GM18873 (cell line): ENCODE data around the gene CAMK2D.
"Not testable (repeated sequence)": the region's sequence is repeated elsewhere in the genome, so short reads cannot be mapped to it uniquely, and the experiment has no call there.

Experiments used
- ATAC-seq: cut with Tn5 transposase; IDR thresholded peaks from one replicate; pipeline ENCODE4 v1.9.1; 2021; ENCODE audit warnings: mild to moderate bottlenecking, moderate library complexity, moderate number of reproducible peaks; ENCODE audit not compliant: unreplicated experiment, low FRiP score

The CAMK2D gene

GRCh38 chr4:113687067-113687718, 74.3 kb downstream of the CAMK2D start:
- no peak for ATAC-seq

DNA sequence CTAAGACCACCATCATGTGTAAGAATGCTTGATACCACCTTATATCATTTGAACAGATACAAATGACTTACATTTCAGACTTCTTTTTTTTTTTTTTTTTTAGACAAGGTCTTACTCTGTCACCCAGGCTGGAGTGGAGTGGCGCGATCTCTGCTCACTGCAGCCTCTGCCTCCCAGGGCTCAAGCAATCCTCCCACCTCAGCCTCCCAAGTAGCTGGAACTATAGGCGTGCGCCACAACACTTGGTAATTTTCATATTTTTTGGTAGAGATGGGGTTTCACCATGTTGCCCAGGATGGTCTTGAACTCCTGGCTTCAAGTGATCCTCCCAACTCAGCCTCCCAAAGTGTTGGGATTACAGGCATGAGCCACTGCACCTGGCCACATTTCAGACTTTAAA, 76.4 kb downstream of the CAMK2D start:
- not testable (repeated sequence) for ATAC-seq

DNA sequence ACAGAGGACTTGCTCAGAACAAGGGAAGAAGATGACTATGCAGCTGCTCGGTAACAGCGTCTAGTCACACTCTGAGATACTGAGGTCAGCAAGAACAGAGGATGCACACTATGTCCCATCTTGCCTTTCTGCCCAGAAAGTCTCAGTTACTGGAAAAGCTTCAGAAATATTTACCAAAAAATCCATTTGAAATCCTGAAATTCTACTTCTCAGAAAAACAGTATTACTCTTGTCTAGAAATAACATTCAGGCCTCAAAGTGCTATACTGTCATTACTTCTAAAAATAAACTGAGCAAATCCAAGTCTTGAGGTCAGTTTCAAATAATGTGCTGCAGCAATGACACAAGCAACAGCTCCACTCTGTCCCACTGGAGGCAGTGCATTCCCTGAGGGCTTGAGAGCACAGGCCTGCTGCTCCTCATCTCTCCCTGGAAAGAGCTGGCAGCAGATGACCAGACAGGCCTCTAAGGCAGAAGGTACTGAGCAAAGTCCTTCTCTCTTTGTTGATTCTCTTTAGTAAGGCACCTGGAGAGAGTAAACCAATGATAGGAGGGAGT, 76.9 kb downstream of the CAMK2D start:
- ATAC-seq: no peak

GRCh38 chr4:113682730-113683537, 78.6 kb downstream of the CAMK2D start:
- peak; percentile 99 for ATAC-seq

DNA sequence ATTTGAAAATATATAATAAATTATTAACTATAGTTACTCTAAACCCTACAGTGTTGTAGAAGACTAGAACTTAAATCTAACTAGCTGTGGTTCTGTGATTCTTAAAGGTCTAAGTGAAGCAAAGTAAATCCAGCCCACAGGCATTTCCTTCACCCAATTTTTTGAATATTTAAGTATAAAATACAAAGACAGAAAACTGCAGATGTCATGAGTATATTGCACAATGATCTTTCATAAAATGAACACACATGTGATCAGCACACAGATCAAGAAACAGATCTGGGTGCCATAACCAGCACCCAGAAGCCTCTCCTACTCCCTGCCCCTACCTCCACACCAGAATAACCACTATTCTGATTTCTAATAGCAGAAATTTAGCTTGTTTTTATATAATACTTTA, 82.9 kb downstream of the CAMK2D start:
- no peak for ATAC-seq

GRCh38 chr4:113677325-113677724, 84.2 kb downstream of the CAMK2D start:
- no peak for ATAC-seq

GRCh38 chr4:113675731-113676697, 85.5 kb downstream of the CAMK2D start:
- no peak for ATAC-seq

DNA sequence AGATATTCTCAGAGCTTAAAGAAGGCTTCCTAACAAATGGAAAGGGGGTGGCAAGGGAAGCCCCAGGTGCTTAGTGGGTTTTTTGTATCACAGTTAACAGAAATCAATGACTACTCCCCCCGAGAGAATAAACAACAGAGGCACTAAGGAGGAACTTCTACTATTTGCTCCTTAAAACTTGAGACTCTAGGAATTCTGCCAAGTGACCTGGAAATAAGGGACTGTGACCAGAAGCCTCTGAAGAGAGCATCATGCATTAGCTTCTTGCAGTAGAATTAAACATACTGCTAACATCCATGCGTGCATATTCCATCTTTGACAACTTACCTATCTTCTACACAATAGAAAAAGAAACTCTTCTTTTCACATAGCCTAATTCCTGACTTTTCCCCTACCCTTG, 86.8 kb downstream of the CAMK2D start:
- ATAC-seq: no peak

DNA sequence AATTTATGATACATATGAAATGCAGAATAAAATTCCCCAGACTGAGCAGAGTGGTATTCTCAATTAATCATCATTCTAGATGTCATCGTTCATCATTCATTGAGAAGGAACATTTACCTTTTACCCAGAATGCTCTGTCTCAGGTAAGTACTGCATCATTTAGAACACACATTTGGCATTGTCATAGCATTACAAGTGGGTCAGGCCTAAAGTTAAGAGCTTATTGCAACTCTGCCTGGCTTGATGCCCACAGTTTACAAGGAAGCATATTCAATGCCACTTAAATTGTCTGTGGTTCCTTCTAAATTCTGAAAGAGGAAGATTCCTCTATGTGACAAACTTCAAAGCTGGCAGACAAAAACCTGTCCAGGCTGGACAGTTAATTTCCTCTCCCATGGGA, 87.3 kb downstream of the CAMK2D start:
- no peak for ATAC-seq

DNA sequence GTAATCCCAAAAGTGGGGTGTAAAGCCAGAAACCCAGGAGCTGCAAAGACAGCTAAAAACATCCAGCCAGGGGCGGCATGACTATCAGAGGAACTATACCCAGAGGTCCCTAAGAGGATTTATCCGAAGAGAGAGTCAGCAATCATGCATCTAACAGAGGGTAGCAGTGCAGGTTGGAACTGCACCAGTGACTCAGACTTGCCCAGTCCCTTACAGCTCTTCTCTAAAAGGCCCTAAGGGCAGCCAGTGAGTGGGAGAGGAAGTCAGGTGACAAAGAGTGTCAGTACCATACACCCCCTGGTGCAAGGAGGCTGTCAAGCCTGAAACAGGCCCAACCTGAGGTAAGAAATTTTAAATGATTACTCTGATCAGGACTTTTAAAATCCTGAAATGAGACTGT, 88.1 kb downstream of the CAMK2D start:
- ATAC-seq: peak; percentile 89

DNA sequence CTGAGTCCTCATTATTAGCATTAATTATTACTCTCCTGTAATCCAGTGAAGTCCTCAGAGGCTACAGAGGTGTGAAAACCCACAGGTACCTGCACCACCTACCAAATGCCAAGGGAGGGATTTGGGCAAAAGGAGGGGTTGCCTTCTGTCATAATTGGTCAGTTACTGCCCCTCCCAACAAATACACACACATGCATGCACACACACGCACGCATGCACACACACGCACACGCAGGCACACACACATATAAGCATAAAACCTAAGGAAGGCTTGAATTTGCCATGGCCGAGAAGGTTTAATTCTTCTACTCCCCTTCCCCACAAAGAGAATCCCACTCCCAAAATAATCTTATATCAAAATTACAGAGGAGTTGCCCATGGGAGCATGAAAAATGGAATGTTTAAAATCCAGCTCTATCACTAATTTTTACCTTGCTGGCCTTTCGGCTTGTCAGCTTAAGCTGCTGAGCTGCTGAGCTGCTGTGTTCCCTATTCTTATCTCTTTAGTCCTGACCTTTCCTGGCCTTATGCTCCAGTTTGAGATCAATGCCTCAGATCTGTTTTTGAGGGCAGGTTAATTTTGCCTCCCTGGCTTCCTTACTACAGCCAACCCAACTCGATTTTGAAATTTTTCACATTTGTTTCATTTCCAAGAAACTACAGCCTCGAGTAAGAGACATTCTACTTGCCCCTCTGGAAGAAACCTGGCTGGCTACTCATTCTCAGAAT, 95.0 kb downstream of the CAMK2D start:
- ATAC-seq: no peak

DNA sequence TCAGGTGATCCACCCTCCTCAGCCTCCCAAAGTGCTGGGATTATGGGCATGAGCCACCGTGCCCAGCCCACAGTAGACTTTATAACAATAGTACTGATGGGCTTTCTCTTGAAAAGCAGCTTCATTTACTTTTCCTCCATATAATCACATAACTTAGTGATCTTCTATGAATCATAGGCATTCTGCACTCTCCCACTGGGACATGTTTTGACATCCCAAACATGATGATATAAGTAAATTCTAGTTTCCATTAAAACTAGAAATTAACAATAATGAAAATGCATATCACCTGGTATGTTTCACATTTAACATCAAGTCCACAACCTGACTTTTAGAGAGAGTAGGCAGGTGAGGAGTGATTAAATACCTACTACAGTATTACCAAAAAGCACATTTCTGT, 96.5 kb downstream of the CAMK2D start:
- no peak for ATAC-seq

DNA sequence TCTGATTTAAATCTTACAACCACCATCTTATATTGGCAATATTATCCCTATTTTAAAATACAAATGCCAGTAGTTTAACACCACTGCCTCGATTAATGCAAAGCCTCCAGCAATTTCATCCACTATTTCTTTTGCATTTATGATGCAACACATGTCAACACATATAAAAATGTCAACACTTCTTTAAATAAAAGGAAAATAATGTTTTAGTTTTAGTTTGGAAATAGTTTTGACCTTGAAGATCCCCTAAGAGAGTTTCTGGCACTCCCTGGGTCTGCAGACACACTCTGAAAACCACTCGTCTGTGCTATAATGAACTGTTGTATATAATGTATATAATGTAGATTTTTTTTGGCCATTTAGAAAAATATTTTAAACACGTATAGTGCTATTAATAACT, 99.0 kb downstream of the CAMK2D start:
- no peak for ATAC-seq

DNA sequence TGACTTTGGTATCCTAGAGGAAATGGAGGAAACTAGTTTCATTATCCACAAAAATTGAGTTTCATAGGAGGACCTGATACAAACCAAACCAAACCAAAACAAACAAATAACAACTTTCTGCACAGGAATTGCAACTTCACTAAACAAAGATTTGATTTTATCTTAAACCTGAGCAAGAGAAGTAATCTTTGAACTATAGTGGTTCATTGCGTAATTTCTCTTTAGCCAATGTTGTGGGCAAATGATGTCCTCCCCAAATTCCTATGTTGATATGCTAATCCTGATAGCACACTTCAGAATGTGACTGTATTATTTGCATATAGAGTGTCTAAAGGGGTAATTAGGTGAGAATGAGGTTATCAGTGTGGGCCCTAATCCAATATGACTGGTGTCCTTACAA, 102.4 kb downstream of the CAMK2D start:
- no peak for ATAC-seq

DNA sequence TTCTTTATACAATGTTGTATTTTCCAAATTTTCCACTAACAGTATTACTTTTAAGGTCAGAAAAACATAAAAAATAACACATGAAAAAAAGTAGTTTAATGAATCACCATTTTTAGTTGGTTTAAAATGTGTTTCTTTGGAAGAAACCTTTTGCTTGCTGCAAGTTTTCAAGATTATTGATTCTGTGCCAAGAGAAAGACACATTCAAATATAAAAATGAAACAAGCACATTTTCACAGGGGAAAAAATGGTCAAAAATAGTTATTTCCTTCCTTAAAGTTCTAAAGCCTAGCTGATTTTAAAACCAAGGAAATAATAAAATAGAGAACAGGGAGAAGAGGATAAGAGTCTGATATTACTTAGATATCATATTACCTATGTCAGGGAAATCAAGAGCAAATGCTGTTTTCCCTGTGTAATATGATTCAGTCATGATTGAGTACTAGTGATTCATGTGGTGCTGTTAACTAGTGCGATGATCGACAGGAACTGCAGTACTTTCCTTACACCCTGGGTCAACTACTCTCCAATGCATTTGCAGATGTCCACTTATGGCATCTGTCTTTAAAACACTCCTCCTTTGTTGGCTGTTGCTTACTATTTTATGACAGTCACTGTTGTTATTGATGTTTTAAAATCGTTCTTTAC, 103.8 kb downstream of the CAMK2D start:
- no peak for ATAC-seq

DNA sequence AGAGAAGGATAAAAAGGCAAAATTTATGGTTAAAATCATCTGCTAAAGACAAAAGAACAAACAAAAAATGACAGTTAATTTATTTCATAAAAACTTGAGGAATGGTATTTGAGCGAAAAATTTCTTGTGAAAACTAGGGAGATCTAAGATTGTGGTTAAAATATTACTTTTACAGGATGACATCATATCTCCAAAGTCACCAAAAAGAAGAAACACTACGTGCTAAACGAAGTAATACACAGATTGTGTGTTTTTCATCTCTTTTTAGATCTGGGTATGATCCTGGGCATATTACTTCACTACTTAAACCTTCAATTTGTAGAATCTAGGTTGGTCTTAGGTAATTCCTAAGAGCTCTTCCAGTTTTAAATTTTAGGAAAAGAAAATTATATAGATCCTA, 107.7 kb downstream of the CAMK2D start:
- ATAC-seq: no peak

DNA sequence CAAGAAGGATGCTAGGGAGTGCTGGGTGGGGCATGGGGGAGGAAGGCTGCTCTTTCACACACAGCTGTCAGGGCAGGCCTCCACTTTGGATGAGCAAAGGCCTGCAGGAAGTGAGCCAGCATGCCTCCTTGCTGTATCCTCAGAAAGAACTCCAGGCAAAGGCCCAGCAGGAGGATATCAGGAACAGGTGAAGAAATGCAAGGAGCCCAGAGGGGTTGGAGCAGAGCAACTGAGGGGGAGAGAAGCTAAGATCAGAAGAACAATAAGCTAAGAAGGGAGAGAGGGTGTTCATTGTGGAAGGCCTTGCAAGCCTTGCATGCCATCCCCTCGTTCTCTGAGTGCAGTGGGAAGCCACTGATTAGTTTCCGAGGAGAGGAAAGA, 115.1 kb downstream of the CAMK2D start:
- no peak for ATAC-seq

DNA sequence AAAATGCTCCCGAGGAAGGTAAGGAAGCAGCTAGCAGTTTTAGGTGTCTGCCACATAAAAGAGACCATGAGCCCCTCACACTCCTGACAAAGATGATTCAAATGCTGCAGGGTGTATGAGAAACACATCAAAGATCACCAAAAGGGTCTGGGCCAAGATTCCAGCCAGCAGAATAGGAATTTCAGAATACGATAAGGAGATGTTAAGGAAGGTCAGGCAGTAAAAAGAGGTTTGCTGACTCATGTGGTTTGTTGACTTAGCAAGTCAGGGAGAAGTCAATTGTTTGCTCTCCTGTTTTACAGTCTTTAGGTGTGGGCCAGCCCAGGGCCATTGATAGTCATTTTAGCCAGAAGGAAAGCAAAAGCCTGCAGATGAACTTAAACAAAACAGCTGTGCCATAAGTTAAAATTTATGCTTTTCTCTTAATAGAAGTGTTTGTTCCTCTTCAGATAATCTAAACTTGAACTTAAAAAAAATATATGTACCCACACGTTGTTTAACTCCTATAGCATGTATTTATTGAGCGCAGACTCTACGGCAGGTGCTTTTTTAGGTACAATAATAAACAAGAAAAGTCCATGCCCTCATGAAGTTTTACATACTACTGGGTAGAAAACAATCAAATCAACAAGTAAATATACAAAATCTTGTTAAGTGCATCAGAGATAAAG, 115.6 kb downstream of the CAMK2D start:
- no peak for ATAC-seq

- no peak for ATAC-seq
Measured at GRCh38 chr4:113645288-113645687, 116.2 kb downstream of the CAMK2D start.
